Stimulated activated CD8-positive, alpha-beta memory T cell treated with anti-CD3 and anti-CD28 coated beads, Interleukin-15, amount 100 ng/mL, for 24 hours (primary cell): Measurements from ENCODE around the gene SLC34A1.

ENCODE experiments used
- DNase-seq: peaks from one replicate; pipeline ENCODE4 v3.0.0-alpha.2; 2020; ENCODE audit warnings: low read depth

Gene SLC34A1

GRCh38 chr5:177446200-177447065 is 62.2 kb downstream of the SLC34A1 start, which contains the start of gene PRR7:
Gene PRR7, plus strand, starts transcription at chr5:177446814. Its CDS starts 8,254 bp downstream, at chr5:177455068.
- DNase-seq: no peak

- DNase-seq: no peak
These were observed 62.9 kb downstream of the SLC34A1 start for GRCh38 chr5:177447066-177447610.

- DNase-seq: no peak
These were observed 63.5 kb downstream of the SLC34A1 start for GRCh38 chr5:177447611-177448243.
